K562 (cell line): ENCODE data around the gene GJC2. TPM values are rescaled to one million over a fixed set of nuclear protein-coding genes. Genes with fewer than 3 reads are reported as not detected.
A peak's percentile ranks its signal among the peaks of the same experiment; 100 is the strongest.

Experiments used
- CHD1 ChIP-seq: fragments of 200-600 bp; sonication (generic); IDR thresholded peaks from one replicate; pipeline ENCODE4 v1.6.1; 2012; ENCODE audit warnings: mild to moderate bottlenecking, moderate library complexity, low read length, inconsistent platforms
- CREBBP ChIP-seq: IDR thresholded peaks from one replicate; pipeline ENCODE4 v1.6.1; 2012; ENCODE audit warnings: low read depth, mild to moderate bottlenecking, control low read depth, inconsistent platforms, low read length
- EP400 ChIP-seq: fragments of 450-650 bp; IDR thresholded peaks from 2 replicates; pipeline ENCODE4 v1.6.1; 2017; ENCODE audit warnings: antibody characterized with exemption, mild to moderate bottlenecking, moderate library complexity
- ETV6 ChIP-seq, 3 experiments: fragments of 150-350 bp in 1 of 3; sonication (generic) in 1 of 3; formaldehyde crosslinking in 1 of 3; IDR thresholded peaks; 2 replicates each; pipeline versions ENCODE4 v1.6.1 to v1.8.0; 2014 to 2022; ENCODE audit warnings: borderline replicate concordance in 2 of 3, low read depth in 2 of 3, antibody characterized with exemption in 1 of 3, low read length in 1 of 3, mild to moderate bottlenecking in 1 of 3, missing genetic modification reagents in 1 of 3
- GABPB1 ChIP-seq: sonication (generic); formaldehyde crosslinking; IDR thresholded peaks from 2 replicates; pipeline ENCODE4 v1.8.0; 2022; ENCODE audit warnings: mild to moderate bottlenecking, missing genetic modification reagents
- HDAC2 ChIP-seq: fragments of 450-650 bp; IDR thresholded peaks from 2 replicates; pipeline ENCODE4 v1.6.1; 2016; ENCODE audit warnings: mild to moderate bottlenecking
- KAT8 ChIP-seq: fragments of 450-650 bp; IDR thresholded peaks from 2 replicates; pipeline ENCODE4 v1.6.1; 2016; ENCODE audit warnings: low read depth, mild to moderate bottlenecking
- NELFE ChIP-seq: IDR thresholded peaks from 2 replicates; pipeline ENCODE4 v1.6.1; 2011; ENCODE audit warnings: mild to moderate bottlenecking; ENCODE audit not compliant: insufficient read depth, insufficient read length
- NR4A1 ChIP-seq, 2 experiments: fragments of 250-450 bp in 1 of 2; fragments of 450-650 bp in 1 of 2; sonication (Bioruptor Pico) in 1 of 2; IDR thresholded peaks; 2 replicates each; pipeline versions ENCODE4 v1.4.0 to v1.6.1; 2016 to 2020; ENCODE audit warnings: mild to moderate bottlenecking in 2 of 2, missing compliant biosample characterization in 1 of 2, missing genetic modification characterization in 1 of 2, moderate library complexity in 1 of 2
- RNF219 ChIP-seq: fragments of 250-450 bp; sonication (Bioruptor Pico); IDR thresholded peaks from 2 replicates; pipeline ENCODE4 v1.5.0; 2022; ENCODE audit warnings: mild to moderate bottlenecking
- SOX6 ChIP-seq: fragments of 450-650 bp; IDR thresholded peaks from 2 replicates; pipeline ENCODE4 v1.6.1; 2014; ENCODE audit warnings: mild to moderate bottlenecking
- SP1 ChIP-seq: sonication (generic); formaldehyde crosslinking; IDR thresholded peaks from 2 replicates; pipeline ENCODE4 v1.8.1; 2022; ENCODE audit warnings: mild to moderate bottlenecking, missing genetic modification reagents
- SRSF9 ChIP-seq: fragments of 200-400 bp; formaldehyde crosslinking; IDR thresholded peaks from 2 replicates; pipeline ENCODE4 v1.6.1; 2017; ENCODE audit warnings: low read depth, low read length, borderline replicate concordance
- TCF7L2 ChIP-seq: fragments of 150-350 bp; IDR thresholded peaks from 2 replicates; pipeline ENCODE4 v1.6.1; 2016; ENCODE audit warnings: low read depth, mild to moderate bottlenecking, low read length, moderate library complexity
- TFE3 ChIP-seq: fragments of 450-650 bp; formaldehyde crosslinking; IDR thresholded peaks from 2 replicates; pipeline ENCODE4 v1.4.0; 2020; ENCODE audit warnings: mild to moderate bottlenecking, mixed read lengths
- THAP7 ChIP-seq: fragments of 250-450 bp; sonication (Bioruptor Pico); IDR thresholded peaks from 2 replicates; pipeline ENCODE4 v1.5.0; 2021
- TRIM28 ChIP-seq: fragments of 450-650 bp; IDR thresholded peaks from 2 replicates; pipeline ENCODE4 v1.6.1; 2017
- U2AF1 ChIP-seq: fragments of 200-400 bp; formaldehyde crosslinking; optimal IDR thresholded peaks from 2 replicates; pipeline ENCODE3; 2017; ENCODE audit warnings: mild to moderate bottlenecking, low read depth, low read length, moderate library complexity
- XRCC3 ChIP-seq: fragments of 450-650 bp; IDR thresholded peaks from 2 replicates; pipeline ENCODE4 v1.6.1; 2017; ENCODE audit warnings: mild to moderate bottlenecking, moderate library complexity
- ZNF639 ChIP-seq, 2 experiments: fragments of 200-800 bp in 1 of 2; sonication (Bioruptor generic) in 1 of 2; sonication (generic) in 1 of 2; formaldehyde crosslinking in 1 of 2; IDR thresholded peaks in 1 of 2; conservative IDR thresholded peaks in 1 of 2; 2 replicates each; pipeline versions ENCODE4 v1.5.0 to v1.6.1; 2016 to 2020; ENCODE audit warnings: missing compliant biosample characterization in 1 of 2, missing genetic modification characterization in 1 of 2, missing genetic modification reagents in 1 of 2
- ZNF696 ChIP-seq: fragments of 250-450 bp; sonication (Bioruptor Pico); conservative IDR thresholded peaks from 2 replicates; pipeline ENCODE4 v1.4.0; 2020; ENCODE audit warnings: mild to moderate bottlenecking, moderate library complexity
- polyA plus RNA-seq, 8 experiments: library from polyadenylated mRNA; depleted of rRNA in 4 of 8; stranded (reverse) in 5 of 8; unstranded in 3 of 8; fragments of >200 nt; fragmentation: Nextera tagmentation in 2 of 8; fragmentation: Illumina TruSeq in 1 of 8; extraction: Ambion mirVana in 2 of 8; extraction: Trizol in 1 of 8; gene quantifications; 2 replicates each; pipeline versions ENCODE4 v1.2.1 to v1.2.3, GENCODE V29; 2011 to 2014; ENCODE audit warnings: inconsistent platforms in 1 of 8, missing spikeins in 1 of 8
- total RNA-seq, 7 experiments: library from RNA; depleted of rRNA in 6 of 7; stranded (reverse); fragments of >200 nt in 6 of 7; fragmentation: Illumina TruSeq in 2 of 7; extraction: Trizol in 2 of 7; gene quantifications; 2 replicates each; pipeline versions ENCODE4 v1.2.1 to v1.2.3, GENCODE V29; 2011 to 2021; ENCODE audit warnings: low replicate concordance in 1 of 7

GJC2 gene
- total and polyA plus RNA-seq, 9 of the 15 experiments (the other 6 are each of a cell fraction or from before 2014, with no cell fraction given), result 0.03 to 0.62 (median 0.11) TPM; not detected in 2

GRCh38 chr1:228178737-228179684, 29.3 kb downstream of the GJC2 start (continued):
- TF ChIP-seq RNF219 (CRISPR knock-in tag) (no peak), THAP7 (CRISPR knock-in tag) (no peak), GABPB1 (no peak), SRSF9 (no peak), HDAC2 (peak; percentile 81; the same call in 1 of the 2 replicates), ZNF639 (CRISPR knock-in tag; conservative IDR thresholded peaks at IDR 0.05 in 1 of 2, IDR thresholded peaks at IDR 0.05 in 1 of 2) (peak in 1 of 2 experiments; percentile 74; a peak in 2 of 4 replicates), KAT8 (no peak), SOX6 (peak; percentile 78), XRCC3 (no peak), TCF7L2 (no peak), ETV6 (IDR thresholded peaks at IDR 0.05; ENCODE audit: borderline replicate concordance in 1 of 2, low read depth in 2 of 2, low read length in 1 of 2) (no peak), ETV6 (CRISPR knock-in tag; IDR thresholded peaks at IDR 0.05; ENCODE audit: borderline replicate concordance) (no peak), U2AF1 (no peak), SP1 (0 out of 2 replicates have a peak, but pooled peaks have one; percentile 39), TRIM28 (peak; percentile 42; the same call in 1 of the 2 replicates), CHD1 (no peak), NR4A1 (CRISPR knock-in tag; IDR thresholded peaks at IDR 0.05) (no peak), NR4A1 (tag; IDR thresholded peaks at IDR 0.05) (no peak), NELFE (no peak), EP400 (no peak), TFE3 (CRISPR knock-in tag) (no peak), CREBBP (no peak), ZNF696 (CRISPR knock-in tag) (no peak)
